HCEC 1CT (cell line): ENCODE data around the gene KIT.
"Not testable (repeated sequence)": the region's sequence is repeated elsewhere in the genome, so short reads cannot be mapped to it uniquely, and the experiment has no call there.

Source experiments
- DNase-seq: peaks from one replicate; pipeline ENCODE4 v3.0.0-alpha.2; 2017

The KIT gene

DNA sequence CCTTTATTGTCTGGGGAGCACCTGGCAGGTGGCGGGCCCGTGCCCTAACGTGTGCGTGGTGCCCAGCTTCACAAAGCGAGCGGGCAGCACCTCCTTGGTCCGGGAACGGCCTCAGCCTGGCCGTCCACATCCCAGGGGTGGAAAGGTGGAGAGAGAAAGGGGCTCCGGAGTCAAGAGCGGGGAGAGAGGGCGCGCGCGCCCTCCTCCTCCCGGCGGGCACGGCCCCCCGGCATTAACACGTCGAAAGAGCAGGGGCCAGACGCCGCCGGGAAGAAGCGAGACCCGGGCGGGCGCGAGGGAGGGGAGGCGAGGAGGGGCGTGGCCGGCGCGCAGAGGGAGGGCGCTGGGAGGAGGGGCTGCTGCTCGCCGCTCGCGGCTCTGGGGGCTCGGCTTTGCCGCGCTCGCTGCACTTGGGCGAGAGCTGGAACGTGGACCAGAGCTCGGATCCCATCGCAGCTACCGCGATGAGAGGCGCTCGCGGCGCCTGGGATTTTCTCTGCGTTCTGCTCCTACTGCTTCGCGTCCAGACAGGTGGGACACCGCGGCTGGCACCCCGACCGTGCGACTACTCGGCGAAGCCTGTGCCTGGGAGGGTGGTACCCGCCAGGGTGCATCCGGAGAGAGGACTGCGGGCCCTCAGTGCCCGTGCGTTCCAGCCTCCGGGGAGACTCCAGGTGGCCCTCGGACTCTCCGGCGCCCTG, at the start of gene KIT:
Gene KIT, plus strand, starts transcription at position 407 of the 701 bp plus-strand sequence. Its CDS starts 58 bp downstream, at position 465.
- no peak for DNase-seq

DNA sequence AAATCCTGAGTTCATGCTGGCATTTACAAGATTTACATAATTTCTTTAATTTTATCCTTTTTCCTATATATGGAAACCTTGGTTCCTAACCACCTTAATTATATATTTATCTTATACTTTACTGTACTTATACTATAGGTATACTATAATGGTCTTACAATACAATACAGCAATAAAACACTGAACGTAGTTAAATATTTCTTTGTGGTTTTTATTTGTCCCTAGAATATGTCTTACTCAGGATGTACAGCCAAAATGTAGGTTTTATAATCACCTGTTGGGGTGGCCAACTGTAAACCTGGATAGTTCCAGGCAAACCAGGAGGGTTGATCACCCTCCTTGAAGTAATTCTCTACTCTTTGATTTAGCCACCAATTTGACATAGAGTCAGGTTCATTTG, 48.4 kb upstream of the KIT start:
- DNase-seq = no peak

DNA sequence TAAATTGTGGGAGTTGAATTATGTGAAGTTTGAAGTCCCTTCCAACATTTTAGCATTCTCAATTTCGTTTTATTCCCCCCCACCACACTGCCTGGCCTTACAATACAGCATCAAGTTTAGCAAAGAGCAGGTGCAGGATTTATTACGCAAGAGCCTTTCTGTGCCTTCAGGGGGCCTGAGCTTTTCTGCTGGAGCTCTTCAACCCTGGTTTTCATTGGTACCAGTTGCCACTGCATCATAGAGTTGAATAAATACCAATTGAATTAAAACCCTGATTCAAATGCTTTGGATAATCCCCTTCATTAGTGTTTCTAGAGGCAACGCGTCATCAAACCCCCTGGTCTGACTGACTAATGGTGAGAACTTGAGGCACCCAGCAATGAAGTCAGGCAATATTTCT, 43.6 kb upstream of the KIT start:
- no peak for DNase-seq

DNA sequence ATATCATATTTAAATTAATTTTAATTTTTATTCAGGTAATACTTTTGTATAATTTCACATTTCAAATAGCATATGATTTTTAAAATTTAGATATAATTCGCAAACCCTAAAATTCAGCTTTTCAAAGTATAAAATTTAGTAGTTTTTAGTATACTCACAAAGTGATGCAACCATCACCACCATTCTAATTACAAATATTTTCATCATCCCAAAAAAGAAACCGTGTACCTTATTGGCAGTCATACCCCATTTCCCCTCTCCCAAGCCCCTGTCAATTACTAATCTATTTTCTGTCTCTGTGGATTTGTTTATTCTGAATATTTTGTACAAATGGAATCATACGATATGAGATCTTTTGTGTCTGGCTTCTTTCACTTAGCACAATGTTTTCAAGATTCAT, 37.0 kb upstream of the KIT start:
- no peak for DNase-seq

DNA sequence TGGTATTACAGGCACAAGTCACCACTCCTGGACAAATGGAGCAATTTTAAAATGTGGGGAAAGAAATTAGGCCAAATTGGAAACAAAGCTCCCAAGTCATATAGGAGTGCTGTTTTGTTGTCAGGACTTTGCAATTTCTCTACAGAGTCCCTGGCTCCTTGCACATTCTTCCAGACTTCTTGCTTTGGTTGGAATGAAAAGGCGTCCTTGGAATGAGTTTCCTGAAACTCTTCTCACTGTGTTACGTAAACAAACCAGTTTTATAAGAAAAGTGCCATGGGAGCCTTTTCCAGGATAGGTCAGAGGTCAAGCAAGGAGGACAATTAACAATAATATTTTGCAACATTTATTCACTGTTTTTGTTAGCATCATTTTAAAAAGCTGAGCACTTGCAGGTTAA, 32.4 kb upstream of the KIT start:
- DNase-seq = no peak

DNA sequence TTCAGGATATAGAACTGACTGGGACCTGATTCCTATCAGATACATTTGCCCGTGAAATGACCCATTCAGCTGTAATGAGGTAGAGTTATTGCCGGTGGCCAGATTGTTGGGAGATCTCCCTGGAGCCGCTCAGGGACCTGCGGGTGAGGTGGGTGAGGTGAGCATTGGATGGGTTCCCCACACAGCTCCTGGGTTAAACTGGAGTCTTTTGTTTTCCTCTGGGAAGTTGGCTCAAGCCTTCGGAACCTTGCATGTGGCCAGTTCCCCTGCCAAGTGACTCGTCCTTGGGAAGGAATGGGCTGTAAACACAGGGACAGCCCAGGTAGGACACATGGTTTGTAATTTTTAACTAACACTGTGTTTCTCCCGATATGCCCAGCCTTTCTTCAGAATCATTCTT, 31.6 kb upstream of the KIT start:
- no peak for DNase-seq

DNA sequence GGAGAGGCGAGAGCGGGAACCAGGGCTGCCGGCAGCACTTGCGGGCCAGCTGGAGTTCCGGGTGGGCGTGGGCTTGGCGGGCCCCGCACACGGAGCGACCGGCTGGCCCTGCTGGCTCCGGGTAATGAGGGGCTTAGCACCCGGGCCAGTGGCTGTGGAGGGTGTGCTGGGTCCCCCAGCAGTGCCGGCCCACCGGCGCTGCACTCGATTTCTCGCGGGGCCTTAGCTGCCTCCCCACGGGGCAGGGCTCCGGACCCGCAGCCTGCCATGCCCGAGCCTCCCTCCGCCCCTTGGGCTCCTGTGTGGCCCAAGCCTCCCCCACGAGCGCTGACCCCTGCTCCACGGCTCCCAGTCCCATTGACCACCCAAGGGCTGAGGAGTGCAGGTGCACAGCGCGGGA, 25.2 kb upstream of the KIT start:
- DNase-seq = no peak

DNA sequence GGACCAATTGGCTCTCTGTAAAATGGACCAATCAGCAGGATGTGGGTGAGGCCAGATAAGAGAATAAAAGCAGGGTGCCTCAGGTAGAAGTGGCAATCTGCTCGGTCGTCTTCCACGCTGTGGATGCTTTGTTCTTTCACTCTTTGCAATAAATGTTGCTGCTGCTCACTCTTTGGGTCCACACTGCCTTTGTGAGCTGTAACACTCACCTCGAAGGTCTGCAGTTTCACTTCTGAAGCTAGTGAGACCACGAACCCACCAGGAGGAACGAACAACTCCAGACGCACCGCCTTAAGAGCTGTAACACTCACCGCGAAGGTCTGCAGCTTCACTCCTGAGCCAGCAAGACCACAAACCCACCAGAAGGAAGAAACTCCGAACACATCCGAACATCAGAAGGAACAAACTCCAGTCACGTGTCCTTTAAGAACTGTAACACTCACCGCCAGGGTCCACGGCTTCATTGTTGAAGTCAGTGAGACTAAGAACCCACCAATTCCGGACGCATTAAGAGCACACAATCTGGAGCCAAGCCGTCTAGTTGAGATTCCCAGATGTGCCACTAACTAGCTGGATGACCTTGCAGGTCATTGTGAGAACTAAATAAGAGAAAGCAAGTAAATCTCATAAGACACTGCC, 24.5 kb upstream of the KIT start:
- DNase-seq = not testable (repeated sequence)

DNA sequence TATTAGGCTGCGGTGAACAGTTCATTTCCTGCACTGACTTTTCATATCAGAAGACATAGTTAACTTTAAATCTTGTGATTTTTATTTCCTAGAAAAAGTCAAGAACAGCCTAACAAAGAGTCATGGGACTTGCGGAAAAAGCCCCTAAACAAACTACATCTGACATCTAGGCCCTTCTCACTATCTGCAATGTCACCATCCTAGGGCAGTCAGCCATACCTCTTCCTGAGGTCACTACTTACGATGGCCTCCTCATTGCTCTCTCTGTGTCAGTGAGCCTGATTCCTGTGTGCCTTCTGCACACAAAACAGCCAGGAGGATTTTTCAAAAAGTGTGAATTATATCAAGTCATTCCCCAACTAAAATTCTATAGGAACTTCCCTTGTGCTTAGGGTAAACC, 22.4 kb upstream of the KIT start:
- DNase-seq = no peak

DNA sequence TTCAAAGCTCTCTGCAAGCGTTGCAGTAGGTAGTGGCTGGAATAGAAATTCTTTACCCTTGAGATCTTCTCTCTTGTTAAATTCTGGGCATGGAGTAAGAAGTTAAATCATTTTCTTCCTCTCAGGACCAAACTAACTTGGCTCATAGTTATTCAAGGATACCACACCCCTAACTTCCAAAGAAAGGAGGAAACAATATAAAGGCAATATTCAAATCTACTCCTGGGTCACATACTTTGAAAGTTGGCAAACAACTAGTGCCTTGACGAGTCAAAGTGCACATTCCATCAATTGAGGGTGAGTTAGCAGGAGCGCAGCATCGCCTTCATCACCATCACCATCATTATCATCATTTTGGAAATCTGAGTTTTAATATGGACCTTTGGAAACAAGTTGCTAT, 20.4 kb upstream of the KIT start:
- no peak for DNase-seq

DNA sequence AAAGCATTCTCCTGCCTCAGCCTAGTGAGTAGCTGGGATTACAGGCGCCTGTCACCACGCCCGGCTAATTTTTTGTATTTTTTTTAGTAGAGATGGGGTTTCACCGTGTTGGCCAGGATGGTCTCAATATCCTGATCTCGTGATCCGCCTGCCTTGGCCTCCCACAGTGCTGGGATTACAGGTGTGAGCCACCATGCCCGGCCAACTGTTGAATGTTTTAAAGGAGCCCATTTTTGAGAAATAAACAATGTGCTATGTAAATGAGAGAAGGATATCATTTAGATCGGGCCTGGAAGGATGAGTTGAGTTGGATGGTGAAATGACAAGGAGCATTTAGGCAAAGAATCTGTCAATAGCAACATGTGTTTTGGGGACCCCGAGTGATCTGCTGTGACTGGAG, 16.7 kb upstream of the KIT start:
- not testable (repeated sequence) for DNase-seq

DNA sequence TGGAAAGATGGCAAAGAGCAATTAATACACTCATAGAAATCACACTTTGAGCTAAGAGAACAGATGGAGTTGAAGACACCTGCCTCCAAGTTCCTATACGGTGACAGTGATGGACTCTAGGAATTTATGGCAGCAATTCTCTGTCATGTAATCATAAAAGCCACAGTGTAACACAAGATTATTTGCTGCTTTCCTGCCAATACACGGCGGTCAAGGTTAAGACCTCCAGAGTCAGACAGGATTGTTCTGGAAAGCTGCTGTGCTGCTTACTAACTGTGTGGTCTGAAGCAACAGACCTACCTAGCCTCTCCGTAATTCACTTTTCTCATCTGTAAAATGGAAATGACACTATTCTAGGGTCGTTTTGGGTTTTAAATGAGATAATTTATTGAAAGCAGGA, 14.6 kb upstream of the KIT start:
- no peak for DNase-seq

DNA sequence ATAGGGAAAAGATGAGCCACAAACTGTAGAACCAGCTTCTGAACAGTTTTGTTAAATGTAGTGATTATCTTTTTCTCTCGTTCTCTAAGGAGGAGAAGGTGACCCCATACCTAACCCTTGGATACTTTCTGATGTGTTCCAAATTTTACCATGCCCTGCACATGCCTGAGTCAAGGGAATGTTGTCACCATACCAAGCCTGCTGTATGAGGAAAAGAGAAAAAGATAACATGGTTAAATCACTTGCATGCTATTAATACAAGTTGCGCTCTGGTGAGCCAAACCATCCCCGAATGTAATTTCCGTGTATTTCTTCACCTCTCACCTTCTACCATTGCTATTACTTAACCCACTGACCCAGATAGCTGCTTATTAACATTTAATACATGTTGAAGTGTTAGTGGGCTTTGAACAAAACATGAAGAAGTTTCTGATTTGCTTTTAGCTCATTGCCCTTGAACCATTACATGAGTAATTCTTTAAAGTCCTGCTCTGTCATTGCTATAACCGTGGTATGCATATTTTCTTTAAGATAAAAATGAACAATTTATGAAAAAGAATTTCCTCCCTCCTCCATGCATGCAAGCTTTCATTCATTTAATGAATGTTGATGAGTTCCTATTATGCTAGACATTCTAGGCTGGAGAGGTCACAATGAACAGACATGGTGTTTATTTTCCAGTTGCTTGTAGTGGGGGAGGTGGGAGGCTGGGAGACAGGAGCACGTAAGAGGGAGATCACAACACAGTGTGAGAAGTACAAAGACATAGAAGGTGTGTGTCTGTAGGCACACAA, 13.6 kb upstream of the KIT start:
- no peak for DNase-seq

DNA sequence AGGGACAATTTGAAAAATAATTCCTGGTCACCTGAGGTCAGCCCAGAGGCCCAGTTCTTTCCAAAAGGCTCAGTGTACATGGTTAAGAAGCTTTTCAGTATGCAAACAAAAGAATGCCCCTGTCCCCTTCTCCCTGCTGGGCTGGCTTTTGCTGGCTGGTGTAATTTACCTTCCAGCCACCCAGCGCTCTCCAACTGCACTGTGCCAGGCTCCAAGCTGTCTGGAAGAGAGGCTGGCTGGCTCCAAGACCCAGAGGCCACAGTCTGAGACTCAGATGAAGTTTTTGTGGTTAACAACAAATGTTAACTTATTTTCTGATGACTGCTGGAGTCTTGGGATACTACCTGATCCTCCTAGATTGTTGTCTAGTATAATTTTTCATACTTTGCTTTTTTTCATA, 11.9 kb upstream of the KIT start:
- DNase-seq = no peak

DNA sequence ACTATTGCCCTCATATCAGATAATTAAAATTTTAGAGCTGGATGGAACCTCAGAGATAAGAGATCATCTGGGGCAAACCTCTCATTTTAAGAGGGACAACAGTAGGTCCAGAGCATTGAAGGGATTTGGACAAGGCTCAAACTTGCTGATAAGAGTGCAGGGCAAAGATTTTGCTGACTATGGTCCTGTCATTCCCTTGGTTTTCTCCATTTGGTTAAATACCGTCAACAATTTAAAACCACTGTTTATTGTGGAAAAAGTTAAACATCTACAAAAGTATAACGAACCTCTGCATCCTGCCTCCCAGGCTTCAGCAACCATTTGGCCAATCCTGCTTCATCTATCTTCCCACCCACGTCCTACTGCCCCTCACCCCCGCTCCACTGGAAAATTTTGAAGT, 10.7 kb upstream of the KIT start:
- no peak for DNase-seq

DNA sequence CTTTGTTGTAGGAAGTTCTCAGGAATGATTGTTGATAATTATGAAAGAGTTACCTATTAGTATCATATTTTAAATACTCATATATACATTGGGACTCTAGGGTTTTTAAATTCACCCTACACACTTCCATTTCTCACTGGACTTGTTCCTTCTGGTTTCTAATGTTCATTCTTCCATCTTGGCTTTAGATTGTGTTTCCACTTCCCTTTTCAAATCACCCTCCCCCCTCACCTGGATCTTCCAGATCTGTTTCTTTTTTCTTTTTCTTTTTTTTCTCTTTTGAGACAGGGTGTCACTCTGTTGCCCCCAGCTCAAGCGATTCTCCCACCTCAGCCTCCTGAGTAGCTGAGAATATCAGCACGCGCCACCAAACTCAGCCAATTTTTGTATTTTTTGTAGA, 6.7 kb upstream of the KIT start:
- no peak for DNase-seq

DNA sequence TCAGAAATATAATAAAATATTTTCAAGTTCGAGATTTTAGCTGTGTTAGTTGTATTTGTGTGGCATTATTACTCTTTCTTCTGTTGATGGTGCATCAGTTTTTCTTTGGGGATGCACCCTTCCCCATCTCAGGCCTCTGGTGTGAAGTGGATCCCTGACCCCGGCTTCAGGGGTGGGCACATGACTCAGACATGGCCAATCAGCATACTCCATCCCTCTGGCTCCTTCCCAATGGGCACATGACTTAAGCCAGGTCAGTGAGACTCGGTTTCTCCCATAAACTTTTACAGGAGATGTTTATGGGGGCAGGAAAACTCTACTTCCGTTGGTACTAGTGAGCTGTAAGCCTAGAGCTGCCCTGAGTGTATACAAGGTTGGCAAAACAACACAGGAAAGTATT, 3.0 kb upstream of the KIT start:
- DNase-seq = no peak

DNA sequence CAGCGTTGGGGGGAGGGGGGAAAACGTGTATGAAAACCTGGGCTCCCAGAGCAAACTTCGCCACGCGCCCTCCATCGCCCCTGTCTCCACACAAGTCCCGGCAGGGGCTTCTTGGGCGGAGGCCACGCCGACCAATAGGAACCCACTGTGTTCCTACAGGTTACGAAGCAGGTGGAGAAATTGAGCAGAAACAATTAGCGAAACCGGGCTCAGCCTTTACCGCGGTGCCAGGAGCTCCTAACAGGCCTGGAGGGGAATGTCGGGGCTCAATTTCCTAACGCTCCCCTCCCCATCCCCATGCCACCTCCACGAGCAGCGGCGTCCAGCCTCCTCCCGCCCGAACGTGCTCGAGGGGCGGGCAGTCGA, 589 bp upstream of the KIT start:
- DNase-seq = no peak

DNA sequence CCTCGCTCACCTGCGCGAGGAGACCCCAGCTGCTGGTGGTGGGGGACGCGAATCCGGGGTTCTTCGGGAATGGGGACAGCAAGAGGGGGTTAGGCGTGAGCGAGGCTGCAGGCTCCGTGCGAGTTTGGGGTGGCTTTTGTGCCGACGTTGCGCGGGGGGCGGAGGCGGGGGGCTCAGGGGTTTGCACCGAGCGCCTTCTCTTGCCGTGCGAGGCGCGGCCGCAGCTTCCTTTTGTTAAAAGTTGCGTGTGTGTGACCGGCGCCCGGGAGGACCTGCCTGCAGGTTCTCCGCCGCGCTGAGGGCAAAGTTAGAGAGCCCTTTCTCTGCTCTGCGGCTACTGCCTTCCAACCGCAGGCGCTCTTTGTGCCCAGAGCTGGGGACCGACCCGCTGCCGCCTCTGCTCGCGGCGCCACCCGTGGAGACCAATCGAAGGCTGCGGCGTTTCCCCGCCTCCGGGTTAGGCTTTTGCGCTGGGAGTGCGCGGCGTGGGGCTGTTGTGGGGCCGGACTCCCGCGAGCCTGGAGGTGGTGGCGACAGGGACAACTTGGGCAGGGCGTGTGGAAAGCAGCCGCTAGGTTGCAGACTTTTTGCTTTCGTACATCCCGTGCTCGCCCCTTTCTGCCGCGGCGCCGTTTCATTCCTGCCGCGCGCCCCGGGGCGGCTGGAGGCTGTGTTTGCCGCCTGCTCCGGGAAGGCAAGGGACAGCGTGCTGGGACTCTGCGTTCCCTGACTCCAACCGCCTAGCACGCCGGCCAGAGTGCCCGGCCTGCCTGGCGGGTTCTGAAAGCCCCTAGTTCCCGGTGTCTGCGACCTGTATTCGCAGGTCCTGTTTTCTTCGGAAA, 716 bp downstream of the KIT start:
- peak; percentile 13 for DNase-seq

DNA sequence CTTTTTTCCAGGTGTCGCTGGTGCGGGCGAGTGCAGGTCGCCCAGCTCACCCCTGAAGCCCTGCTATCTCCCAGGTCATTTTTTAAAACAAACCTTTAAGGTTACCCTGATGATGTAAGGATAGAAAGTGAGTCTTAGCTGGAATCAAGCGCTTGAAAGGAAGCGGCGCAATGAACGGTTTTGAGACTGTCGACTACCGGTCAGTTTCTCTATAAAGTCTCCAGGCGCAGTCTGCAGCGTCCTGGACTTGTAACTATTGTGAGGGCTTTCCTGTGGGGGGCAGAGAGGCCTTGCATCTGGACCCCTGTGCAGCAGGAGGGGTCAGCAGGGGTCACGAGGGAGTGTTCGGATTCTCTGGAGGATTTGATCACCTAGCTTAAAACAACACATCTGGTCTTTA, 1.6 kb downstream of the KIT start:
- no peak for DNase-seq

DNA sequence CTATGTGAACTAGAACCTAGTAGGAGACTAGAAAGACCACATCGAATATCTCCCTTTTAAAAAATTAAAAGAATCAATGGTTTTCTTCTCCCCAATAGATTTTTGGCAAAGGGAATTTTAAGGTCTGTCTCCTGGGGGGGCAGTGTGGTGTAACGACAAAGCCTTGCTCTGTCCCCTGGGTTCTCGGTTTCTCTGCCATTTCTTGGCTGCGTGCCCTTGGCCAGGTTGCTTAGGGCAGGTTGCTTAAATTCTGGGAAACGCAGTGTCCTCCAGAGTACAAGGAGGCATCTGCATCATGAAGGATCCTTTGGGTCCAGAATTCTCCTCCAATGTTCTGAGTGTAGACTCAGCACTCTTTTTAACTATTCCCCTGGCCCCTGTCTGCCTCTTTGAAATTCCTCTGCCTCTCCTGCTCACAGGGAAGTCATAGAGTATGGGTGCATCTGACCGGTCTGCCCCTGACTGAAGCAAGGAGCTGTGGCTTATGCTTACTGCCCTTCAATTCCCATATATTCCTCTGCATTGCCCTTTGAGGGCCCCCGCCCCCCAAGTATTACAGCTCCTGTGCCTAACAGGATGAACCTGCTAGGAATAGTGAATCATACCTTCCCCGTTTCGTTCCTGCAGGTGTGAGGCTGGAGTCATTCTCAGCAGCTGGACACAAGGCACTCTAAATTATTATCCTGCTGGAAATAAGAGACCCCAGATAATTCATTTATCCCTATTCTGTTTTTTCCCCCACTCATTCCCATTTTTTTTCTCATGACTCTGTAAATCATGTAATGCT, 2.2 kb downstream of the KIT start:
- DNase-seq = no peak

DNA sequence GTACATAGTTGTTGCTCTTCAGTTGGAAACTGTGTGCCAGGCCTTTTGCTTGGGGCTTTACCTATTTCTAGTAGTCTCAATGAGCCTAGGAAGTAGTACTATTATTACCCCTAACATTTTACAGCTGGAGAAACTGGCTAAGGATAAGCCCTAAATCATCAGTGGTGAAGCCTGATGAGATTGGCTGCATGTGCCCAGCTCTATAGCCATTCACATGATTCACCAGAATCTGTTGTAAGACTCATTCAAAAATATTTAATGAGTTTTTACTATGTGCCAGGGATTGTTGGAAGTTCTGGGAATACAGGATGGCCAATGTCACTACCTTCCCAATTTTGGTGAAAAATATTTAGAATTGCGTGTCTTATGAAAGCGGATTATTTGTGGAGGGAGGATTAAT, 2.8 kb downstream of the KIT start:
- DNase-seq = no peak

DNA sequence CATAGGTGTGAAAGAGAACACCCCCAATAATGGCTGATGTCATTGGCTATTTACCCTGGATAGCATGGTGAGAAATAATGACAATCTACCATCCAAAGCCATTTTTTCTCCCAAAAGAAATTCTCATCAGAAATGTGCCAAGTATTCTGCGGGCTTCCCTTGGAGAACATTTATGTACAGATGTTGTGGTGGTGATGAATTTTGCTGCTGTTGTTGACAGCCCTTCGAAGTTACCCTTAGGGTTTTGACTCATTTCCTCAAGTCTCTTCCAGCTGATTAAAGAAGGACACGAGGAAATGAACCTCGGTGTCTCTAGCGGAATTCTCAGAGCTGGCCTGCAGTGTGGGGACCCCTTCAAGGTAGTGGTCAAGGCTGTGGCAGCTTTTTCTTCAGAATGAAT, 3.4 kb downstream of the KIT start:
- peak; percentile 16 for DNase-seq
